Colonic mucosa (tissue), 4 donors: ENCODE data around the gene PTPRT. TPM values are rescaled to one million over a fixed set of nuclear protein-coding genes. Genes with fewer than 3 reads are reported as not detected.

Experiments
- DNase-seq: peaks from one replicate; pipeline ENCODE4 v3.0.0-alpha.2; 2020
- H3K27ac ChIP-seq: fragments of 200-600 bp; one replicate; pipeline ENCODE4 v1.8.0; 2021
- H3K27me3 ChIP-seq: fragments of 200-600 bp; one replicate; pipeline ENCODE4 v1.8.0; 2021
- H3K36me3 ChIP-seq: fragments of 200-600 bp; one replicate; pipeline ENCODE4 v1.8.0; 2021
- H3K4me1 ChIP-seq: fragments of 200-600 bp; one replicate; pipeline ENCODE4 v1.8.0; 2021; ENCODE audit warnings: mild to moderate bottlenecking
- H3K4me3 ChIP-seq: fragments of 200-600 bp; one replicate; pipeline ENCODE4 v1.8.0; 2021
- H3K9ac ChIP-seq, 2 donors: one replicate each; pipeline ENCODE4 v1.7.0; 2013; ENCODE audit warnings: control low read depth in 2 of 2, low read depth in 2 of 2, low read length in 2 of 2
- H3K9me3 ChIP-seq: fragments of 200-600 bp; one replicate; pipeline ENCODE4 v1.8.0; 2021
- CTCF ChIP-seq: fragments of 200-600 bp; IDR thresholded peaks from one replicate; pipeline ENCODE4 v1.8.0; 2022; ENCODE audit warnings: antibody characterized with exemption, mild to moderate bottlenecking
- intact Hi-C: fragments of 100-400 bp; cut with DNase I; formaldehyde crosslinking; loops from one replicate; pipeline ENCODE4 v1.14.1; 2022
- total RNA-seq, 2 donors: library from RNA; stranded (reverse); fragmentation: NEBNext Ultra II Directional in 1 of 2; extraction: Animal tissue kit (Norgen Biotek cat#: 25700) in 1 of 2; gene quantifications; one replicate each; pipeline ENCODE4 v1.2.1, GENCODE V29; 2021
- donor health status: healthy.
- donor health status: DM: no; HTN: no; CAD: no.
- donor health status: DM: no; HTN: no; CAD: no.

PTPRT gene
- total RNA-seq, 2 donors from 2014 or later = 0.11 to 0.12 TPM

GRCh38 chr20:43187476-43188233 lies 2.1 kb downstream of the PTPRT start:
- peaks cover 22% of the 10 kb centered on the region for H3K27me3 ChIP-seq
- H3K4me1 ChIP-seq = no peaks in the 10 kb centered on the region
- intact Hi-C loops = loop anchor here (5.0 kb wide), 2 partner anchors 220 to 1450 kb away; no protein-coding TSS in a partner anchor
- H3K27ac ChIP-seq = no peak overlapping the region
- H3K36me3 ChIP-seq = no peaks in the 10 kb centered on the region
- DNase-seq = peak; percentile 70
- TF ChIP-seq CTCF = peak; percentile 95
- H3K9me3 ChIP-seq = no peaks in the 10 kb centered on the region
- H3K4me3 ChIP-seq = no peak overlapping the region
- no peak overlapping the region for H3K9ac ChIP-seq

- no peak for TF ChIP-seq CTCF
These were observed 3.4 kb downstream of the PTPRT start for GRCh38 chr20:43186312-43186711.

GRCh38 chr20:43185901-43186300 lies 3.8 kb downstream of the PTPRT start:
- H3K27me3 ChIP-seq = peaks cover 19% of the 10 kb centered on the region

More at GRCh38 chr20:43186312-43186711, 3.4 kb downstream of the PTPRT start:
- Histone ChIP-seq H3K27me3 (peaks cover 19% of the 10 kb centered on the region), H3K36me3 (no peaks in the 10 kb centered on the region), H3K27ac (no peak overlapping the region), H3K4me3 (no peak overlapping the region), H3K4me1 (no peaks in the 10 kb centered on the region), H3K9ac (no peak overlapping the region), H3K9me3 (no peaks in the 10 kb centered on the region)
- no peak for DNase-seq
- intact Hi-C loops = loop anchor here (5.0 kb wide), 2 partner anchors 221 to 1449 kb away; no protein-coding TSS in a partner anchor

GRCh38 chr20:43183536-43184070 lies 6.1 kb downstream of the PTPRT start:
- Histone ChIP-seq H3K9ac (no peak overlapping the region), H3K9me3 (no peaks in the 10 kb centered on the region), H3K36me3 (no peaks in the 10 kb centered on the region), H3K27ac (no peak overlapping the region), H3K4me3 (no peak overlapping the region), H3K27me3 (peaks cover 7% of the 10 kb centered on the region), H3K4me1 (no peaks in the 10 kb centered on the region)
- no peak for DNase-seq
- no peak for TF ChIP-seq CTCF
- intact Hi-C loops = no loop called here

More at GRCh38 chr20:43185901-43186300, 3.8 kb downstream of the PTPRT start:
- intact Hi-C loops = loop anchor here (5.0 kb wide), 2 partner anchors 221 to 1449 kb away; no protein-coding TSS in a partner anchor
- H3K27ac ChIP-seq = no peak overlapping the region
- H3K4me3 ChIP-seq = no peak overlapping the region
- no peaks in the 10 kb centered on the region for H3K4me1 ChIP-seq
- TF ChIP-seq CTCF = no peak
- DNase-seq = no peak
- H3K9ac ChIP-seq = no peak overlapping the region
- H3K36me3 ChIP-seq = no peaks in the 10 kb centered on the region
- no peaks in the 10 kb centered on the region for H3K9me3 ChIP-seq

- no peak for TF ChIP-seq CTCF
- H3K9ac ChIP-seq = no peak overlapping the region
- H3K36me3 ChIP-seq = no peaks in the 10 kb centered on the region
- DNase-seq = no peak
- no peak overlapping the region for H3K4me3 ChIP-seq
- no peaks in the 10 kb centered on the region for H3K27me3 ChIP-seq
- no peaks in the 10 kb centered on the region for H3K9me3 ChIP-seq
- no peaks in the 10 kb centered on the region for H3K4me1 ChIP-seq
- H3K27ac ChIP-seq = no peak overlapping the region
- intact Hi-C loops = no loop called here
These were observed 11.6 kb downstream of the PTPRT start for GRCh38 chr20:43178080-43178479.
